ENCODE data around the gene CFAP298.
"Not testable (repeated sequence)": the region's sequence is repeated elsewhere in the genome, so short reads cannot be mapped to it uniquely, and the experiment has no call there.

DNA sequence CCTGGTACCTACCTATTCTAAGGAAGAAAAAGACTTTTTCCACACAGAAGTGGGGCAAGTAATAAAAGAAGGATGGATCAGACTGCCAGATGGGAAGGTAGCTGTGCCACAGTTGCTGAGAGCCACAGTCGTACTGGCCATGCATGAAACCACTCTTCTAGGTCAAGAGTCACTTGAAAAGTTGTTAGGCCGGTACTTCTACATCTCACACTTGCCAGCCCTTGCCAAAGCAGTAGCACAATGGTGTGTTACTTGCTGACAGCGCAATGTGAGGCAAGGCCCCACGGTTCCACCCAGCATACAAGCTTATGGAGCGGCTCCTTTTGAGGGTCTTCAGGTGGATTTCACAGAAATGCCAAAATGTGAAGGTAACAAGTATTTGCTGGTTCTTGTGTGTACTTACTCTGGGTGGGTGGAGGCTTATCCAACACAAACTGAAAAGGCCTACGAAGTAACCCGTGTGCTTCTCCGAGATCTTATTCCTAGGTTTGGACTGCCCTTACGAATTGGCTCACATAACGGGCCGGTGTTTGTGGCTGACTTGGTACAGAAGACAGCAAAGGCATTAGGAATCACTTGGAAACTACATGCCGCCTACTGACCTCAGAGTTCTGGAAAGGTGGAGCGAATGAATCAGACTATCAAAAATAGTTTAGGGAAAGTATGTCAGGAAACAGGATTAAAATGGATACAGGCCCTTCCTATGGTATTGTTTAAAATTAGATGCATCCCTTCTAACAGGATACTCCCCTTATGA is 49.0 kb upstream of the CFAP298 start:
- not testable (repeated sequence) for TF ChIP-seq EZH2 (conservative IDR thresholded peaks at IDR 0.05; ENCODE audit: low read depth, low read length); NR3C1 (CRISPR knock-in tag; IDR thresholded peaks at IDR 0.05); ZNF383 (CRISPR knock-in tag; IDR thresholded peaks at IDR 0.05; ENCODE audit: borderline replicate concordance); SP2 (CRISPR knock-in tag; IDR thresholded peaks at IDR 0.05); JUND (CRISPR knock-in tag; IDR thresholded peaks at IDR 0.05); SMC3 (IDR thresholded peaks at IDR 0.05; ENCODE audit: low read length); ZNF138 (CRISPR knock-in tag; IDR thresholded peaks at IDR 0.05; ENCODE audit: low read depth); ZFP62 (CRISPR knock-in tag; IDR thresholded peaks at IDR 0.05)
- TF ChIP-seq, protein P1, sequence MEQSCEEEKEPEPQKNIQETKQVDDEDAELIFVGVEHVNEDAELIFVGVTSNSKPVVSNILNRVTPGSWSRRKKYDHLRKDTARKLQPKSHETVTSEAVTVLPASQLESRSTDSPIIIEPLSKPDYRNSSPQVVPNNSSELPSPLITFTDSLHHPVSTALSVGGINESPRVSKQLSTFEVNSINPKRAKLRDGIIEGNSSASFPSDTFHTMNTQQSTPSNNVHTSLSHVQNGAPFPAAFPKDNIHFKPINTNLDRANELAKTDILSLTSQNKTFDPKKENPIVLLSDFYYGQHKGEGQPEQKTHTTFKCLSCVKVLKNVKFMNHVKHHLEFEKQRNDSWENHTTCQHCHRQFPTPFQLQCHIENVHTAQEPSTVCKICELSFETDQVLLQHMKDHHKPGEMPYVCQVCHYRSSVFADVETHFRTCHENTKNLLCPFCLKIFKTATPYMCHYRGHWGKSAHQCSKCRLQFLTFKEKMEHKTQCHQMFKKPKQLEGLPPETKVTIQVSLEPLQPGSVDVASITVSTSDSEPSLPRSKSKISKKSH (CRISPR knock-in tag; IDR thresholded peaks at IDR 0.05; ENCODE audit: borderline replicate concordance): not testable (repeated sequence)

All from HepG2 (cell line).